Measurements from ENCODE around the gene SDS. TPM values are rescaled to one million over a fixed set of nuclear protein-coding genes. Genes with fewer than 3 reads are reported as not detected.

Gene SDS
- total and polyA plus RNA-seq, 2 experiments from 2014 or later, result 0.39 to 0.43 TPM

GRCh38 chr12:113436993-113437728 is 33.5 kb upstream of the SDS start:
- no peaks in the 10 kb centered on the region for H3K36me3 ChIP-seq (replicated peaks; ENCODE audit: insufficient read depth, low read depth)
- H3K4me2 ChIP-seq, result no peak overlapping the region
- H3K27ac ChIP-seq, result no peak overlapping the region
- DNase-seq (ENCODE audit: low spot score), result no peak
- no peak overlapping the region for H2AFZ ChIP-seq
- peaks cover 4% of the 10 kb centered on the region for H3K4me1 ChIP-seq (ENCODE audit: insufficient read depth)
- H3K79me2 ChIP-seq, result no peaks in the 10 kb centered on the region
- no peak for TF ChIP-seq EZH2phosphoT487 (IDR thresholded peaks at IDR 0.05; ENCODE audit: low read depth, severe bottlenecking, unreplicated experiment)
- no peak for TF ChIP-seq EZH2 (IDR thresholded peaks at IDR 0.05; ENCODE audit: borderline replicate concordance)
- no peak for TF ChIP-seq CTCF (IDR thresholded peaks at IDR 0.05; ENCODE audit: poor library complexity)
- H3K9me2 ChIP-seq (replicated peaks; ENCODE audit: insufficient read depth), result no peaks in the 10 kb centered on the region
- peaks cover 4% of the 10 kb centered on the region for H3K27me3 ChIP-seq
- WGBS (ENCODE audit: low lambda C conversion rate, missing lambda C conversion rate), result 91% methylated on average over 6 of the region's 6 CpGs
- no peaks in the 10 kb centered on the region for H3K9me3 ChIP-seq (ENCODE audit: low read depth)
- no peaks in the 10 kb centered on the region for H4K20me1 ChIP-seq (ENCODE audit: insufficient read depth, poor library complexity, severe bottlenecking)
- no peak overlapping the region for H3K4me3 ChIP-seq

GRCh38 chr12:113436586-113436985 is 32.9 kb upstream of the SDS start:
- no peak overlapping the region for H3K4me2 ChIP-seq
- no peaks in the 10 kb centered on the region for H3K9me2 ChIP-seq (replicated peaks; ENCODE audit: insufficient read depth)
- H3K27me3 ChIP-seq, result peaks cover 4% of the 10 kb centered on the region
- H2AFZ ChIP-seq, result no peak overlapping the region
- H3K27ac ChIP-seq, result no peak overlapping the region
- no peaks in the 10 kb centered on the region for H3K79me2 ChIP-seq
- H3K4me3 ChIP-seq, result no peak overlapping the region
- DNase-seq (ENCODE audit: low spot score), result no peak
- H3K36me3 ChIP-seq (replicated peaks; ENCODE audit: insufficient read depth, low read depth), result no peaks in the 10 kb centered on the region
- TF ChIP-seq EZH2phosphoT487 (IDR thresholded peaks at IDR 0.05; ENCODE audit: low read depth, severe bottlenecking, unreplicated experiment) (no peak), EZH2 (IDR thresholded peaks at IDR 0.05; ENCODE audit: borderline replicate concordance) (no peak), CTCF (IDR thresholded peaks at IDR 0.05; ENCODE audit: poor library complexity) (no peak)
- H3K4me1 ChIP-seq (ENCODE audit: insufficient read depth), result peaks cover 3% of the 10 kb centered on the region
- no peaks in the 10 kb centered on the region for H4K20me1 ChIP-seq (ENCODE audit: insufficient read depth, poor library complexity, severe bottlenecking)
- no peaks in the 10 kb centered on the region for H3K9me3 ChIP-seq (ENCODE audit: low read depth)
- WGBS (ENCODE audit: low lambda C conversion rate, missing lambda C conversion rate), result 82% methylated on average over 6 of the region's 6 CpGs

GRCh38 chr12:113435367-113435766 is 31.7 kb upstream of the SDS start:
- H3K9me3 ChIP-seq (ENCODE audit: low read depth), result no peaks in the 10 kb centered on the region
- H3K27me3 ChIP-seq, result peaks cover 4% of the 10 kb centered on the region
- DNase-seq (ENCODE audit: low spot score), result no peak
- no peak overlapping the region for H3K4me2 ChIP-seq
- H3K4me3 ChIP-seq, result no peak overlapping the region
- WGBS (ENCODE audit: low lambda C conversion rate, missing lambda C conversion rate), result 83% methylated on average over 5 of the region's 5 CpGs
- no peaks in the 10 kb centered on the region for H3K36me3 ChIP-seq (replicated peaks; ENCODE audit: insufficient read depth, low read depth)
- H3K27ac ChIP-seq, result no peak overlapping the region
- no peak overlapping the region for H2AFZ ChIP-seq
- no peaks in the 10 kb centered on the region for H4K20me1 ChIP-seq (ENCODE audit: insufficient read depth, poor library complexity, severe bottlenecking)
- no peaks in the 10 kb centered on the region for H3K79me2 ChIP-seq
- no peak for TF ChIP-seq EZH2phosphoT487 (IDR thresholded peaks at IDR 0.05; ENCODE audit: low read depth, severe bottlenecking, unreplicated experiment)
- TF ChIP-seq CTCF (IDR thresholded peaks at IDR 0.05; ENCODE audit: poor library complexity), result no peak
- TF ChIP-seq EZH2 (IDR thresholded peaks at IDR 0.05; ENCODE audit: borderline replicate concordance), result no peak
- H3K9me2 ChIP-seq (replicated peaks; ENCODE audit: insufficient read depth), result no peaks in the 10 kb centered on the region
- no peaks in the 10 kb centered on the region for H3K4me1 ChIP-seq (ENCODE audit: insufficient read depth)
